DMS79 (cell line): ENCODE measurements around the gene MCUR1.
"Not testable (repeated sequence)": the region's sequence is repeated elsewhere in the genome, so short reads cannot be mapped to it uniquely, and the experiment has no call there.

Experiments
- DNase-seq: peaks from one replicate; lab custom pipeline; 2025; lab: John Stamatoyannopoulos, UW

Gene MCUR1

DNA sequence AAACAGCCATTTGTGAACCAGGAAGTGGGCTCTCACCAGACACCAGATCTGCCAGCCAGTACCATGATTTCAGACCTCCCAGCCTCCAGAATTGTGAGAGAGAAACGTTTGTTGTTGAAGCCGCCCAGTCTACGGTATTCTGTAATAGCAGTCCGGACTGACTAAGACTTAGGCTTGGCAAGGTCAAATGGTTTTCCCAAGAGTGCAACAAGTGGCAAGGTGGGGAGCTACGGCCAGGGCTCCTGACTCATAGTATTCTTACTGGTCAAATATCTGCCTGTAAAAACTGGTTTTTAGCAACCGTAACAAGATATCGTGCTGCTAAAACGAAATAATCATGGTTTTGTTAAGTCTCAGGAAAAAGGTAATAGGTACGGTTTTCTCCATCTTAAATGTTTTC, 37.8 kb downstream of the MCUR1 start:
- no peak for DNase-seq

DNA sequence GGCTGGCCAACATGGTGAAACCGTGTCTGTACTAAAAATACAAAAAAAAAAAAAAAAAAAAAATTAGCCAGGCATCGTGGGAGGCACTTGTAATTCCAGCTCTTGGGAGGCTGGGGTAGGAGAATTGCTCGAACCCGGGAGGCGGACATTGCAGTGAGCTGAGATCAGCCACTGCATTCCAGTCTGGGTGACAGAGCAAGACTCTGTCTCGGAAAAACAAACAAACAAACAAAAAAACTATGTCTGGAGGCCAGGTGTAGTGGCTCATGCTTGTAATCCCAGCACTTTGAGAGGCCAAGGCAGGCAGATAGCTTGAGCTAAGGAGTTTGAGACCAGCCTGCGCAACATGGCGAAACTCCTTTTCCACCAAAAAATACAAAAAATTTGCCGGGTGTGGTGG, 38.9 kb downstream of the MCUR1 start:
- DNase-seq = not testable (repeated sequence)

DNA sequence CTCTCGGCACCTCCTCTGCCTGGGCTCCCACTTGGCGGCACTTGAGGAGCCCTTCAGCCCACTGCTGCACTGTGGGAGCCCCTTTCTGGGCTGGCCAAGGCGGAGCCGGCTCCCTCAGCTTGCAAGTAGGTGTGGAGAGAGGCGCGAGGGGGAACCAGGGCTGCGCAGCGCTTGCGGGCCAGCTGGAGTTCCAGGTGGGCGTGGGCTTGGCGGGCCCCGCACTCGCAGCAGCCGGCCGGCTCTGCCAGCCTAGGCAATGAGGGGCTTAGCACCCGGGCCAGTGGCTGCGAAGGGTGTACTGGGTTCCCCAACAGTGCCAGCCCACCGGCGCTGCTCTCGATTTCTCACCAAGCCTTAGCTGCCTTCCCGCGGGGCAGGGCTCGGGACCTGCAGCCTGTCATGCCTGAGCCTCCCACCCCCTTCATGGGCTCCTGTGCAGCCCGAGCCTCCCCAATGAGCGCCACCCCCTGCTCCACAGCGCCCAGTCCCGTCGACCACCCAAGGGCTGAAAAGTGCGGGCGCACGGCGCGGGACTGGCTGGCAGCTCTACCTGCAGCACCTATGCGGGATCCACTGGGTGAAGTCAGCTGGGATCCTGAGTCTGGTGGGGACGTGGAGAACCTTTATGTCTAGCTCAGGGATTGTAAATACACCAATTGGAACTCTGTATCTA, 41.9 kb downstream of the MCUR1 start:
- not testable (repeated sequence) for DNase-seq

DNA sequence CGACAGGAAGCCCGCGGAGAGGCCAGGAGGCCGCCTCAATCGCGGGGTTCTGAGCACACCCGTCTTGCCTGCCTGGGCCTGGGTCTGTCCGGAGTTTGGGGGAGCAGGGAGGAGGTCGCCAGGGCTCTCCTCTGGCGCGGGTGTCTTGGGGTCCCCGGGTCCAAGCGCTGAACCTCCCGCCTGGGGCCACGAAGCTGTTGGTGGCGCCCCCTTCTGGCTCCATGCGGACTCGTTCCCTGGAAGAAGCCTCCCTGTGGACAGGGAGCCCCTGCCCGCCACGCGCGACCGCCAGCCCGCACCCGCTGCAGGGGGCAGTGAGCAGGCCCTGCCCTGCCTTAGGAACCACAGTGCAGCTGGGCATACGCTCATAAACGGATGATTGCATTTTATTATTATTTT, 44.7 kb downstream of the MCUR1 start:
- DNase-seq = no peak

DNA sequence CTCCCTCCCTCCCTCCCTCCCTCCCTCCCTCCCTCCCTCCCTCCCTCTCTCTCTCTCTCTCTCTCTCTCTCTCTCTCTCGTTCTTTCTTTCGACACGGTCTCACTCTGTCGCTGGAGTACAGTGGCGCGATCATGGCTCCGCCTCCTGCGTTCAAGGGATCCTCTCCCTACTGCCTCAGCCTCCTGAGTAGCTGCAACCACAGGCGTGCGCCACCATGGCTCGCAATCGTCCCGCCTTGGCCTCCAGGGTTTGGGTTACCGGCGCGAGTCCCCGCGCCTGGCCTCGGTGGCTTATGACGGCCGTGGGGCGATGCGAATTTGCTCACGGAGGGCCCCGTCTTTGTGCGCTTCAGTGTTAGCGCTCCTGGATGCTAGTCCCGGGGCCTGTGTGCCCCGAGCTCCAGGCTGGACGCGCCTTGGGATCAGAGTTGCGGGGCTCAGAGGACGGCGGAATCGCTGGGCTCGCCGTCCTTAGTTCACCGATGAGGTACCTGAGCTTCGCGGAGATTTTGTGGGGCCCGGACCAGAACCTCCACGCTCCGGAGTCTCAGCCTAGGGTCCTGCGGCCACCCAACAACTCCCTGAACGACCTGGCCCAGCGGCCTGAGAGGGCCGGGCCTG, 45.2 kb downstream of the MCUR1 start:
- no peak for DNase-seq

DNA sequence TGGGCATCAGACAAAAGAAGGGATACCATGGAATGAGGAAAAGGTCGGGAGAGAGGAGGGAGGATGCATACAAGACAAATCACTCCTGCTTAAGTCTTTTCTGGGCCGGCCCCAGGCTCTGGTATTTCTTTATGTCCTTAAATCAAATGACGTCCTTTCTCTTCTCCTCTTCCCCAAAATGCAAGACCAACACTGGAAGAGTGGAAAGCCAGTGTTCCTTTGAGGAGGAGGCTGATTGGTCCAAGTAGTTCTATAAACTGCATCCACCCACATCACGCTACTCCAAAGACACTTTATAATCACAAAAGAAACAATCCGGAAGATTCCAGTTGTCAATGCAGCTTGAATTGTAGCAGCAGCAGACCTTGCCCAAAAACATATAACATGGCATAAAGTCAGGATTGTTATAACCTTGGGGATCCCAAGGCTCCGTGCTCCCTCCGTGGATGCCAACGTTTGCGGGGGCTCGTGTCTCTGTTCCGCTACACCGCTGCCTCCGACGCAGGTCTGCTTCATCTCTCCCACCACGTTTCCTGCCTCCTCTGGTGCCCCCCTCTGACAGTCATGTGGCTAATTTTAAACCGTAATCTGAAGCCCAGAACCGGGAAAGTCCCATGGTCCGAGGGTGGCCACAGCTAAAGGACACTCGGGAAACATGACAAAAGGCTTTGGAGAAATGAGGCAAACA, 47.1 kb downstream of the MCUR1 start:
- DNase-seq = no peak

DNA sequence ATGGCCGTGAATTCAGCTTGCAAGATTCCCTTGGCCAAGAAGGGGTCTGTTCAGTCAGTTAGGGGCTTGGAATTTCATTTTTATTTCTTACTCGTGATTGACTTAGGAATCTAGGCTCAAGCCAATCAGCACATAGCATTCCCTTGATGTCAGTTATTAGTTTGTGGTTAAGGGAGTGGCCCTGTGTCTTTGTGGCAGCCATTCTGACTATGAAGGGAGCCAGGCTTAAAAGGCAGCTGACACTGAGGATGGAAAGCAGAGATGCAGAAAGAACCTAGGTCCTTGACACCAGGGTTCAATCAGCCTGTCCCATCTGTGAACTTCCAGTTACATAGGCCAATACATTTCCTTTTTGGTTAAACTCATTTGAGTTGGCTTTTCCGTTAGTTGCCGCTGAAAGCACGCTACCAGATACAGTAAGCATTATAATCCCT, 48.1 kb downstream of the MCUR1 start:
- DNase-seq = no peak

DNA sequence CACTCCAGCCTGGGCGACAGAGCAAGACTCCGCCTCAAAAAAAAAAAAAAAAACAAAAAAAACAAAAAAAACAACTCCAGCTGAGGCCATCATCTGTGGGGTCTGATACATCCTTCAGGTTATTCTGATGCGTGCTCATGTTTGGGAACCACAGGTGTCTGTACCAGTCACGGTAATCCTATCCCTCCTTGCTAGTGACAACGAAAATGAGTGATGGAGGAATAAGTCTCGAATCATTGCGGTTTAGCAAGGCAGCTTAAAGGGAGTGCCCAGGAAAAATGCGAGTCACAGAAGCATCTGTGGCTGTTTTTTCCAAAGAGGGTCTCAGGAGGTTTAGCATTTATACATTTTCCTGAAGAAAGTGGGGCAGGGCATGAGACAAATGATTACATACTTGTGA, 48.8 kb downstream of the MCUR1 start:
- no peak for DNase-seq

DNA sequence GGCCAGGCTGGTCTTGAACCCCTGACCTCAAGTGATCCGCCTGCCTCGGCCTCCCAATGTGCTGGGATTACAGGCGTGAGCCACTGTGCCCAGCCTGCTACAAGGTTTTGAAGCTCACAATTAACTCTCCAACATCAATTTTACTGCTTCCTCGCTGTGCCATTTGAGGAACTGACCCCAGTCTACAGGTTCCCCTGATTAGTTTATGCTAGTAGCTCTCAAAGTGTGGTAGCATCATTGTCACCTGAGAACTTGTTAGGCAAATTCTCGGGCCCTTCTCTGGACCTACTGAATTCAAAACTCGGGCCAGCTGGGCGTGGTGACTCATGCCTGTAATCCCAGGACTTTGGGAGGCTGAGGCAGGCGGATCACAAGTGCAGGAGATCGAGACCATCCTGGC, 49.4 kb downstream of the MCUR1 start:
- no peak for DNase-seq

DNA sequence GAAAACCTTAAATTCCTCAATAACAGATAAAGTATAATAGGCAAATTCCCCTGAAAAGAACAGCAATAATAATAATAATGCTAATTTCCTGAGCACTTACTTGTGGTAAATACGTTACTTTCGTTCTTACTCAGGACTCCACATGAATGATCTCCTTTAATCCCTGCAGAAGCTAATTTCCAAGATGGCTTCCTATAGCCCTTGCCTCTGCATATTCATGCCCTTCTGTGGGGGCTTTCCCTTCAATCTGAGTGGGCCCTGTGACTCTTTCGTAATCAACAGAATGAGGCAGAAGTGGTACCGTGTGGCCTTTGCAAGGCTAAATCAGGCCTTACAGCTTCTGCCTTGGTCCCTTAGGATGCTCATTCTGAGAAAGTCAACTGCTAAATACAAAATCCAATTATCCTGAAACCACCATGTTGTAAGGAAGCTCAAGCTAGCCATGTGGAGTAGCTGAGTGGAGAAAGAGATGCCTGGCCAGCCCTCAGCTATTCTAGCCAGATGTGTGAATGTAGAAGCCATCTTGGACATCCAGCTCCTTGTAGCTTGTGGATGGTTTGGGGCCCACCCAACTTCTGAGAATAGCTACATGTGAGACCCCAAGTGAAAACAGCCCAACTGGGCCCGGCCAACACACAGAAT, 50.5 kb downstream of the MCUR1 start:
- no peak for DNase-seq

DNA sequence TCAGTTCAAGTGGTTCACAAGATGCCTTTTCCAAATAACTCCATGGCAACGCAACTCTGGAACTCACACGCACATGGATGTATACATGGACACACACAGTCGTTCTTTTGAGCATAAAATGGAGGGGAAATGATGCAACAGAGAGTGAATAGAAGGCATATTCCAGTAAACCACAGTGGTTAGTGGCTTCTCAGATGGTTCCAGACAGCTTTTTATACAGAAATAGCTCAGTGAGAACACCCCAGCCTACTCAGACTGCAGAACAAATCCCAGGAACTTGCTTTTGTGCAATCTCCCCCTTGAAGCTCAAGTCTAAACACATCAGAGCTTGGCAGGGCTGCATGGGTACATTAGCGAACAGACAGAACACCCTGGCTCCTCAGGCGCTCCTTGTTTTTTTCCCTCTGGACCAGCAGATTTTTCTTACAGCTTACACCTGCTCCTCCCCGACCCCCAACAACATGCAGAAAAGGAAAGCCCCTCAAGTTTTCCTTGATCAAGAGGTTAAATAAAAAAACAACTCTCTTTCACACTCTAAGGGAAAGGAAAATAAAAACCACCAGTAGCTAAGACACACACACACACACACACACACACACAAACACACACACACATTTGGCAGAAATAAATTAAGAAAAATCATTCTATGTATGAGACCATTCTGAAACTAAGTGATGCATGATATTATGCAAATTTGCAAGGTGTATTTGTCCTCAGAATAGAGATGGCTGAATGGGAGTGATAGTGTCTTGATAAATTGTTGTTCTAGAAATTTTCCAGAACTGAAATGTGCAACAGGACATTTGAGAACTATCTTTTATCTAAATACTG, 51.5 kb downstream of the MCUR1 start:
- peak; percentile 25 for DNase-seq

DNA sequence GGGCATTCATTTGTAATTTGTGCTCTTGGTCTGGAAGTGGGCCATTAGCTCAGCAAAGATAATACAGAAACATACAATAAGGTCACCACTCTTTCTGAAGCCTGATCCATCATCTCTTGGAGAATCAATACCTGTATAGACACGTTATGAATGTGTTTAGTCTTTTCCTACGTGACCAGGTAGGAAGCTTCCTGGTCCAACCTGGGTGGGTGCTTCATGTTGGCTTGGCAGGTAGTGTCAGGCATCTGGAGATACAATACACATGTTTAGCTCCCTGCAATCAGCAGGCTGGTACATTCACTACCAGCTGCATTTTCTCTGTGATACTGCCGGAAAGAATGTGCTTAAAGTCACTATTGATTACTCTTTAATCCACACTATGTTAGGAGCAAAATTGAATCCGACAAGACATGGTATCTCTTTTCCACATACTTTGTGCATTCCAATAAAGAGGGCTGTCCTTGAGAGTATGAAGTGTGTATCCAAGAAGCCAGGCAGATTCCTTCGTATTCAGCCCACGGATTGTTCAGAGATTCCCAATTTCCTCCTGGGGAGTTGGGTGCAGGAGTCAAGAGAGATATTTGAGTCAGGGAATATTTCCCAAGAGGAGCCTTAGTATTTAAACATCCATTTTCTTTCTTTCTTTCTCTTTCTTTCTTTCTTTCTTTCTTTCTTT, 52.9 kb downstream of the MCUR1 start:
- no peak for DNase-seq

DNA sequence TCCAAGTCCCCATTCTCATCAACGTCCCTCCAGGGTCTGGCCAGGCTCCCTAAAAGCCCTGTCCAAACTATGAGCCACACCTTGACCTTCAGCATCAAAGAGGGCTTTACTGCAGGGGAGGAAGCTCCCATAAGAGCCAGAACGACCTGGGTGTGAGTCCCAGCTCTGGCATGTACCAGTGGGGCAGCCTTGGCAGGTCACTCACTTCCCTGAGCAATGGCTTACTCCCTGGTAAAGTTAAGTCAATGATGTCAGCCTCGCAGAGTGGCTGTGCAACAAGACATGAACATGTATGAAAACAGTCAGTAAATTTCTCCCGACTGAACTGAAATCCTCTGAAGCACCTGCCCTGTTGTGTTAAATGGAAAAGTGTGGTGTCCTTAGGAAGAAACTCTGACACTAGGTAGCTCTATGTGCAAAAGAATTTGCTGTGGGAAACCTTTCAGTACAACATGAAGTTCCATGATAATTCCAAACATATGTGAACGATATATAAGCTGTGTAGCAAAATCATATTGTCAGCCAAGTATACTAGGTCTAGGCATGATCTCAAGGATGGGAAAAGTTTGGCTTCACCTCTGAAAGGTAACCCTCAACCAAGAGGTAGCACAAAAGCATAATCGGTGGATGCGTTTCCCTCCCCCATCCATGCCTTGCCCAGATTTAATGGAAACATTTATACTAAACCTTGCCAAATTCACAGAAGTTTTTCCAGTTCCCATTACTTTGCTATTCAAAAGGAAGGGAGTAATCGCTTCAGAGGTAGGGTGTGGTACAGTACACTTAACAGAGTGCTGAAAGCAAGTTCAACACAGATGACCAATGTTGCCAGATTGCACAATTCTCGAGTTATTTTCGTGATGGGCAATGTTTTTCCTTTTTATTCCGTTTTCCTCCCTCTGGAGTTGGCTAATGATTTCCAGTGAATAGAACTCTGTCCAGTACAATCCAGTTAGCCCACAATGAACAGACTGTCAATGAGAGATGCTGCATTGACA, 53.8 kb downstream of the MCUR1 start:
- no peak for DNase-seq

DNA sequence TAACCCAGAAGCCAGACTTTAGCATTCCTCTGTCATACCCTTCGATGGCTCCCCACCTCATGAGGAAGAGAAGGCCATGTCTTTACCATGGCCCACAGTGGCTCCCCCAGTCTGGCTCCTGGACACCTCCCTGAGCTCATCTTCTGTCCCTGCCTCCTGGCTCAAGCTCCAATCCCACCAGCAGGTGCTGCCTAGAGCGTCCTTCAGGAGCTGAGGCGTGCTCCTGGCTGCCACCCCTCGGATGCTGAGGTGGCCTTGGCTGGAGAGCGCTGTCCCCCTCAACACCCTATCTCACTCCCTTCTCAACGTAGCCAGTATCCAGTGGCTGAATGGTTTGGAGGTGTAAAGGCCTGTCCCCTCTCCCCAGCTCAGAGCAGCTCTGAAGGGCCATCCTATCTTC, 55.3 kb downstream of the MCUR1 start:
- DNase-seq = no peak

DNA sequence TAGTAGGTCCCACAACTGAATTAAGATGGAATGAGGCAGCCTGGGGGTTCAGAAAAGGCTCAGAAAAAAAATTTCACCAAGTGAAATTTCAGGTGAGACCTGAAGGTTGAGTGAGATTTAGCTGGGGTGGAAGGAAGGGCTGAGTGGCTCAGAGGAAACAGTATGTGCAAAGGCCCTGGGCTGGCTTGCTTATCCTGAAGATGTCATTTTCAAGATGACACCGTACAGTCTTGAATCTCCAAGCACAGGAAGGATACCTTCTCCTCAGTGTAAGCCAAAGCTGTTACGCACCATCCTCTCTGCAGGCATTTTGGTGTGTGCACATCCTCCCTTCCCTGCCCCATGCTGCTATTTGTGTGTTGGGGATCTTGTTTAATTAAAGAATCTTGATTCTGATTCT, 59.7 kb downstream of the MCUR1 start:
- DNase-seq = no peak

DNA sequence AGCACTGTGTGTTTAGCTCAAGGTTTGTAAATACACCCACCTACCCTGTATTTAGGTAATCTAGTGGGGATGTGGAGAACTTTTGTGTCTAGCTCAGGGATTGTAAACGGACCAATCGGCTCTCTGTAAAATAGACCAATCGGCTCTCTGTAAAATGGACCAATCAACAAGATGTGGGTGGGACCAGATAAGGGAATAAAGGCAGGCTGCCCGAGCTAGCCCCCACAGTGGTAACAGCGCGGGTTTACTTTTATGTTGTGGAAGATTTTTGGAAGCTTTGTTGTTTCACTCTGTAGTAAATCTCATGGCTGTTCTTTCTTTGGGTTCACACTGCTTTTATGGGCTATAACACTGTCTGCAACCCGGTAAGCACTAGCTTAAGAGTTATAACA, 70.6 kb downstream of the MCUR1 start:
- no peak for DNase-seq

DNA sequence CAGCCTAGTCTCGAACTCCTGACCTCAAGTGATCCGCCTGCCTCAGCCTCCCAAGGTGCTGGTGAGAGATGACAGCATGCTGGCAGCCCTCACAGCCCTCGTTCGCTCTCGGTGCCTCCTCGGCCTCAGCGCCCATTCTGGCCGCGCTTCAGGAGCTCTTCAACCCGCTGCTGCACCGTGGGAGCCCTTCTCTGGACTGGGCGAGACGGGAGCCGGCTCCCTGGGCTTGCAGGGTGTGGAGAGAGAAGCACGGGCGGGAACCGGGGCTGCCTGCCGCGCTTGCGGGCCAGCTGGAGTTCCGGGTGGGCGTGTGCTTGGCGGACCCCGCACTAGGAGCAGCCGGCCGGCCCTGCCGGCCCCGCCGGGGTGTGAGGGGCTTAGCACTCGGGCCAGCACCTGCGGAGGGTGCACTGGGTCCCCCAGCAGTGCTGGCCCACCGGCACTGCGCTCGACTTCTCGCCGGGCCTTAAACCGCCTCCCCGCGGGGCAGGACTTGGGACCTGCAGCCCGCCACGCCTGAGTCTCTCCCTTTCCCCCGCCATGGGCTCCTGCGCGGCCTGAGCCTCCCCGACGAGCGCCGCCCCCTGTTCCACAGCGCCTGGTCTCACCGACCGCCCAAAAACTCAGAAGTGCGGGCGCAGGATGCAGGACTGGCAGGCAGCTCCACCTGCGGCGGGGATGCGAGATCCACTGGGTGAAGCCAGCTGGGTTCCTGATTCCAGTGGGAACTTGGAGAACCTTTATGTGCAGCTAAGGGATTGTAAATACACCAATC, 71.2 kb downstream of the MCUR1 start:
- no peak for DNase-seq

DNA sequence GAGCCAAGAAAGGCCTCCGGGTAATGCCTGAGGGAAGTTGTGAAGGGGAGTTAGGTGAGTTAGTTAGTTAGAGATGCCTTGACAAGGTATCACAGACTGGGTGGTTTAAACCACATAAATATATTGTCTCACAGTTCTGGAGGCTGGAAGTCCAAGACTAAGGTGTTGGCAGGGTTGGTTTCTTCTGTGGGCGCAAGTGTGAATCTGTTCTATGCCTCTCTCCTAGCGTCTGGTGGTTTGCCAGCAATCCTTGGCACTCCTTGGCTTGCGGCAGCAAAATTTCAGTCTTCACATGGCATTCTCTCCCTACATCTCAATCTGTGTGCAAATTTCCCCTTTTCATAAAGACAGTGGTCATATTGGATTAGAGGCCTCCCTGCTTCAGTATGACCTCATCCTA, 73.0 kb downstream of the MCUR1 start:
- DNase-seq = no peak
